ENCODE results near the gene UNC80. TPM values are rescaled to one million over a fixed set of nuclear protein-coding genes. Genes with fewer than 3 reads are reported as not detected.

The UNC80 gene
- total RNA-seq, 4 donors from 2014 or later = 0.19 TPM; not detected in 3

- intact Hi-C loops (cut with DNase I) = no loop called here
- H3K36me3 ChIP-seq = no peaks in the 10 kb centered on the region
- H3K9me3 ChIP-seq = no peaks in the 10 kb centered on the region
- DNase-seq = no peak
- no peak overlapping the region for H3K4me3 ChIP-seq
- WGBS, 2 donors = 45 to 53% methylated on average over 1 of the region's 1 CpG
- no peaks in the 10 kb centered on the region for H3K4me1 ChIP-seq
- no peak overlapping the region for H3K27ac ChIP-seq
- H3K27me3 ChIP-seq = no peaks in the 10 kb centered on the region
- TF ChIP-seq, protein P1, sequence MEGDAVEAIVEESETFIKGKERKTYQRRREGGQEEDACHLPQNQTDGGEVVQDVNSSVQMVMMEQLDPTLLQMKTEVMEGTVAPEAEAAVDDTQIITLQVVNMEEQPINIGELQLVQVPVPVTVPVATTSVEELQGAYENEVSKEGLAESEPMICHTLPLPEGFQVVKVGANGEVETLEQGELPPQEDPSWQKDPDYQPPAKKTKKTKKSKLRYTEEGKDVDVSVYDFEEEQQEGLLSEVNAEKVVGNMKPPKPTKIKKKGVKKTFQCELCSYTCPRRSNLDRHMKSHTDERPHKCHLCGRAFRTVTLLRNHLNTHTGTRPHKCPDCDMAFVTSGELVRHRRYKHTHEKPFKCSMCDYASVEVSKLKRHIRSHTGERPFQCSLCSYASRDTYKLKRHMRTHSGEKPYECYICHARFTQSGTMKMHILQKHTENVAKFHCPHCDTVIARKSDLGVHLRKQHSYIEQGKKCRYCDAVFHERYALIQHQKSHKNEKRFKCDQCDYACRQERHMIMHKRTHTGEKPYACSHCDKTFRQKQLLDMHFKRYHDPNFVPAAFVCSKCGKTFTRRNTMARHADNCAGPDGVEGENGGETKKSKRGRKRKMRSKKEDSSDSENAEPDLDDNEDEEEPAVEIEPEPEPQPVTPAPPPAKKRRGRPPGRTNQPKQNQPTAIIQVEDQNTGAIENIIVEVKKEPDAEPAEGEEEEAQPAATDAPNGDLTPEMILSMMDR (IDR thresholded peaks at IDR 0.05) = no peak
- TF ChIP-seq POLR2A (IDR thresholded peaks at IDR 0.05) = no peak
Measured at GRCh38 chr2:209805351-209805750, 33.7 kb downstream of the UNC80 start.

DNA sequence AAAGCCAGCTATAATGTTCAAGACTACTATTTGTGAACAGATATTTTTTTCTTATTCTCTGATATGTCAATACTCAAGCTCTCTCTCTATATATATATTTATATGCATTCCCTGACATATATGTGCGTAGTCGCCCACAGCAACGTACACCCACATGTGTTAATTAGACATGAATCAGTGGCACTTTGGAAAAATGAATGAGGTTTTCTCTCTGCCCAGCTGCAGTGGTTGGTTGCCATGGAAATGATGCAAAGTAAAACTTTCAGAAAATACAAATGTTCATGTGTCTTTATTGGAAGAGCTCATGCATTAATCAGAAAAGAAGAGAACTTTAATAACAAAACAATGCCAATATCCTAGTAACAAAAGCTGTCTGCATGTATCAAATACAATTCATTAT is 34.7 kb downstream of the UNC80 start:
- no peak for DNase-seq
- Histone ChIP-seq H3K36me3 (no peaks in the 10 kb centered on the region), H3K4me3 (no peak overlapping the region), H3K9me3 (no peaks in the 10 kb centered on the region), H3K27me3 (no peaks in the 10 kb centered on the region), H3K4me1 (no peaks in the 10 kb centered on the region), H3K27ac (no peak overlapping the region)
- intact Hi-C loops (cut with DNase I) = no loop called here
- no peak for TF ChIP-seq POLR2A (IDR thresholded peaks at IDR 0.05)
- TF ChIP-seq, protein P1 (IDR thresholded peaks at IDR 0.05) = no peak
- WGBS, 2 donors = 59% methylated on average over 3 of the region's 3 CpGs

- Histone ChIP-seq H3K4me1 (no peaks in the 10 kb centered on the region), H3K9me3 (no peaks in the 10 kb centered on the region), H3K27ac (no peak overlapping the region), H3K4me3 (no peak overlapping the region), H3K27me3 (no peaks in the 10 kb centered on the region), H3K36me3 (no peaks in the 10 kb centered on the region)
- no peak for DNase-seq
- no peak for TF ChIP-seq POLR2A (IDR thresholded peaks at IDR 0.05)
- TF ChIP-seq, protein P1 (IDR thresholded peaks at IDR 0.05) = no peak
- 97% methylated on average over 13 to 24 of the region's 24 CpGs for WGBS, 2 donors
- intact Hi-C loops (cut with DNase I) = no loop called here
Measured at GRCh38 chr2:209808521-209808920, 36.9 kb downstream of the UNC80 start.

DNA sequence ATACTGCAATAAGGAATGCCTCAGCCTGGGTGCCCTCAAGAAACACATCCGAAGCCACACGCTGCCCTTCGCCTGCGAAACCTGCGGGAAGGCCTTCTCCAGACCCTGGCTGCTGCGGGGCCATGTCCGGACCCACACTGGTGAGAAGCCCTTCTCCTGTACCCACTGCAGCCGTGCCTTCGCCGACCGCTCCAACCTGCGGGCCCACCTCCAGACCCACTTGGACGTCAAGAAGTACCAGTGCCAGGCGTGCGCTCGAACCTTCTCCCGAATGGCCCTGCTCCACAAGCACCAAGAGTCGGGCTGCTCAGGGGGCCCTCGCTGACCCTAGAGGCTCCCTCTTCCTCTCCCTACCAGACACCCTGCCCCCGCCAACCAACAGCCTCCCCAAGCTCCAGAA is 37.6 kb downstream of the UNC80 start:
- no peak for DNase-seq
- no peak for TF ChIP-seq POLR2A (IDR thresholded peaks at IDR 0.05)
- TF ChIP-seq, protein P1 (IDR thresholded peaks at IDR 0.05) = no peak
- Histone ChIP-seq H3K27me3 (no peaks in the 10 kb centered on the region), H3K36me3 (no peaks in the 10 kb centered on the region), H3K9me3 (no peaks in the 10 kb centered on the region), H3K4me3 (no peak overlapping the region), H3K27ac (no peak overlapping the region), H3K4me1 (no peaks in the 10 kb centered on the region)
- intact Hi-C loops (cut with DNase I) = no loop called here
- WGBS, 2 donors = 92 to 96% methylated on average over 10 to 13 of the region's 20 CpGs

DNA sequence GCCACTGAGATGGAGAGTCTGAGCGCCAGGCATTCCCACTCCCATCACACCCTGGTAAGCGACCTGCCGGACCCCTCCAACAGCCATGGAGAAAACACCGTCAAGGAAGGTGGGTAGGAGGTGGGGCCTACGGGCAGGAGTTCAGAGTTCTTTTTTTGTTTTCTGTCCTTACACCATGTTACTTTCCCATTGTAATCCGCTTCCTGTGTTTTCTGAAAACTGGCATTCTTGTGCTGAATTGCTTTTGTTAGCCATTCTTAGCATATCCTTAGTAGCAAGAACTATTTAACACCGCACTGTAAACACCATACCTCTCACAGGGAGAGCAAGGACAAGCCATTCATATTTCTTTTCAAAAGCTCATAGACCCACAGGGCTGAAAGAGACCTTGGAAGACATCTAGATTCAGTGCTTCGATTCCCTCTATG is 46.2 kb downstream of the UNC80 start:
- WGBS, 2 donors = 27 to 42% methylated on average over 8 of the region's 8 CpGs
- no peak overlapping the region for H3K27ac ChIP-seq
- DNase-seq = no peak
- H3K27me3 ChIP-seq = no peaks in the 10 kb centered on the region
- H3K4me1 ChIP-seq = no peaks in the 10 kb centered on the region
- TF ChIP-seq, protein P1 (IDR thresholded peaks at IDR 0.05) = no peak
- TF ChIP-seq POLR2A (IDR thresholded peaks at IDR 0.05) = no peak
- H3K36me3 ChIP-seq = no peaks in the 10 kb centered on the region
- no peak overlapping the region for H3K4me3 ChIP-seq
- intact Hi-C loops (cut with DNase I) = no loop called here
- no peaks in the 10 kb centered on the region for H3K9me3 ChIP-seq
